ENCODE measurements around the gene DPF3.
A peak's percentile ranks its signal among the peaks of the same experiment; 100 is the strongest.

Gene DPF3

GRCh38 chr14:72742838-72743195 lies 151.1 kb downstream of the DPF3 start:
- DNase-seq (ENCODE audit: low spot score), result no peak

- DNase-seq (ENCODE audit: low spot score), result peak; percentile 39
Observed at GRCh38 chr14:72742118-72742837, 151.6 kb downstream of the DPF3 start.

GRCh38 chr14:72741826-72742117 lies 152.1 kb downstream of the DPF3 start:
- no peak for DNase-seq (ENCODE audit: low spot score)

GRCh38 chr14:72740966-72741825 lies 152.7 kb downstream of the DPF3 start:
- no peak for DNase-seq (ENCODE audit: low spot score)

- DNase-seq (ENCODE audit: low spot score), result no peak
Observed at GRCh38 chr14:72740504-72740961, 153.4 kb downstream of the DPF3 start.

GRCh38 chr14:72739446-72740405 lies 154.2 kb downstream of the DPF3 start:
- DNase-seq (ENCODE audit: low spot score), result no peak

- no peak for DNase-seq (ENCODE audit: low spot score)
Observed at GRCh38 chr14:72738161-72738611, 155.7 kb downstream of the DPF3 start.

GRCh38 chr14:72737560-72737943 lies 156.3 kb downstream of the DPF3 start:
- no peak for DNase-seq (ENCODE audit: low spot score)

GRCh38 chr14:72736786-72737559 lies 156.9 kb downstream of the DPF3 start:
- no peak for DNase-seq (ENCODE audit: low spot score)

GRCh38 chr14:72736308-72736707 lies 157.6 kb downstream of the DPF3 start:
- DNase-seq (ENCODE audit: low spot score), result no peak

GRCh38 chr14:72732022-72732780 lies 161.7 kb downstream of the DPF3 start:
- DNase-seq (ENCODE audit: low spot score), result no peak

GRCh38 chr14:72731252-72732020 lies 162.5 kb downstream of the DPF3 start:
- DNase-seq (ENCODE audit: low spot score), result no peak

GRCh38 chr14:72730468-72730867 lies 163.4 kb downstream of the DPF3 start:
- no peak for DNase-seq (ENCODE audit: low spot score)

- DNase-seq (ENCODE audit: low spot score), result no peak
Observed at GRCh38 chr14:72726444-72726843, 167.5 kb downstream of the DPF3 start.

GRCh38 chr14:72723858-72724530 lies 169.9 kb downstream of the DPF3 start:
- DNase-seq (ENCODE audit: low spot score), result no peak

- DNase-seq (ENCODE audit: low spot score), result no peak
Observed at GRCh38 chr14:72722201-72722785, 171.6 kb downstream of the DPF3 start.

- no peak for DNase-seq (ENCODE audit: low spot score)
Observed at GRCh38 chr14:72721083-72721482, 172.8 kb downstream of the DPF3 start.

- DNase-seq (ENCODE audit: low spot score), result no peak
Observed at GRCh38 chr14:72717220-72717619, 176.7 kb downstream of the DPF3 start.

- no peak for DNase-seq (ENCODE audit: low spot score)
Observed at GRCh38 chr14:72716476-72716875, 177.4 kb downstream of the DPF3 start.

All from kidney capillary endothelial cell (primary cell).